GM18951 (cell line): Measurements from ENCODE around the gene SORBS1.

Source experiments
- POLR2A ChIP-seq: IDR thresholded peaks from 4 replicates; pipeline ENCODE4 v1.6.1; 2011; ENCODE audit warnings: mild to moderate bottlenecking; ENCODE audit not compliant: insufficient read length, insufficient read depth; ENCODE audit errors: extremely low read depth
- in situ Hi-C: fragments of 300-500 bp; cut with MboI; formaldehyde crosslinking; loops from one replicate; pipeline ENCODE4 v1.12.0; 2022; ENCODE audit warnings: low sequenced_read_pairs, mixed read lengths, inconsistent platforms; ENCODE audit not compliant: unreplicated experiment

Gene SORBS1

DNA sequence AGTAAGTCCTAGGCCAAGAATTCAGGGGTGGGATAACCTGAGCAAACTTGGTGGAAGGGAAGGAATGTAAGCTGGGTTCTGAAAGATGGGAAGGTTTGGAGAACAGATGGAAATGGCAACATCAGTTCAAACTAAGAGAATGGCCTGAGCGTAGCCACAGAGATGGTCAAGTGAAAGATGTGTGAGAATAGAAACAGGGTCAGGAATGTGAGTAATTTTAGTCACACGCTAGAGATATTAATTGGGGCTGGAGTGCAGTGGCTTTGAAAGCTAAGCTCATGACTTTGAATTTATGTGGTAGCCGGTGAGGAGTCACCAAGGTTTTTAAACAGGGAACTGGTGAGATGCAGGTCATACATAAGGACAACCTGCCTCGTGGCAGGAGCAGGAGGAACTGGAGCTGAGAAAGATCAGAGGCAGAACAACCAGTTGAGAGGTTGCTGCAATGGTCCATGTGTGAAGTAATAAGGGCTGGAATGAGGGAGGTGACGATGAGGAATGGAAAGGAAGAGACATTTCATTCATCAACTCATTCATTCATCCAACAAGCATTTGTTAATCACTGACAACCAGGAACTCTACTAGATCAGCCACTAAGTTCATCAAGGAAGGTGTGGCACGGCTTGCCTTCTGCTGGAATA lies 12.9 kb upstream of the SORBS1 start:
- in situ Hi-C loops = no loop called here
- no peak for TF ChIP-seq POLR2A

DNA sequence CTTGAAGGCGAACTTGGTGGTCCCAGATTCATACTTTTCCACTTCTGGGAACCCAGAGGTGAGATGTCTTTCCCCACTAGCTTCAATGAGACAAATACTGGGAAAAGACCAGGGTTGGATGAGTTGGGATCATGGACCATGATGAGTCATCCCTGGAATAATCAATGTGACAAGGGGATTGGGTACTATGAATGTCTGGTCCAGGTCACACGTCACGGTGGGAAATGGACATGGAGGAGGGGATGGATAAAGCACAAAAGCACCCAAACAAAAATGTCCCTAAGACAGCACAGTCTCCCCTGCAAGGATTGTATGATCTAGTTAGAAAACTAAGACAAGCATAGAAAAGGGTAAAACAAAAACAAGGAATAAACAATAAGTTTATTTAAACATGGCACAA lies 12.4 kb upstream of the SORBS1 start:
- in situ Hi-C loops = no loop called here
- no peak for TF ChIP-seq POLR2A

DNA sequence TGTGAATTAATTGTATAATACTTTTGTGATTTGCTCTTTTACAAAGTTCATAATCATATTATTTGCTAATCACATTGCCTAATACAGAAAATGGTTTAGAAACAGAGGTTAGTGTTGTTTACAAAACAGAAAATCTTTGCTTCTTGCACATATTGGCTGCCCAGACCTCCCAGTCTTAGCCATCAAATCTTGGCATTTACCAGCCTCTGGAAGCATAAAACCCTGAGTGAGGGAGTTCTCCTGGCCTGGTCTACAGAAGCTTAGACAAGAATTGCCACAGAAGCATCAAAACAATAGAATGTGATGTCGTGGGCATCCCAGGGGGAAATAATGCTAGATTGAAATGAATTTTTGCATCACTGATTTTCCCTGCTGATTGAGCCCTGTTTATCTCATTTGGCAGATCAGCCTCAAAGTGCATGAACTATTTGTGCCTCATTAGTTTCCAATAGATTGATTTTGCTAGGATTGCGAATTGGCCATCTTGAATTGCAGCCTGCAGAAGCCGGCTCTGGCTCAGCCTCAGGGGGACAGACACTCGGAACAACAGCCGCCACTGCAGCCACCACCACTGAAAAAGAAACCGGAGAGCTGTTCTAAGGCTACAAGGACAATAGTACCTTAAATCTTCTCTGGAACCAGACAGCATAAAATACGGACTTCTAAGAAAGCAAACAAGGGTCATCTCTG lies 11.1 kb upstream of the SORBS1 start:
- in situ Hi-C loops = no loop called here
- no peak for TF ChIP-seq POLR2A

DNA sequence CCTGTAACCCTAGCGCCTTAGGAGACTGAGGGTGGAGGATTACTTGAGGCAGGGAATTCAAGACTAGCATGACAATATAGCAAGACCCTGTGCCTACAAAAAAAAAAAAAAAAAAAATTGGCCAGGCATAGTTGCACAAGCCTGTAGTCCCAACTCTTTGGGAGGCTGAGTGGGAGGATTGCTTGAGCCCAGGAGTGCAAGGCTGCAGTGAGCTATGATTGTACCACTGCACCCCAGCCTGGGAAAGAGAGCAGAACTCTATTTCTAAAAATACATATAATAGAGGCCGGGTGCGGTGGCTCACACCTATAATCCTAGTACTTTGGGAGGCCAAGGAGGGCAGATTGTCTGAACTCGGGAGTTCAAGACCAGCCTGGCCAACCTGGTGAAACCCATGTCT lies 10.2 kb upstream of the SORBS1 start:
- in situ Hi-C loops = no loop called here
- no peak for TF ChIP-seq POLR2A

DNA sequence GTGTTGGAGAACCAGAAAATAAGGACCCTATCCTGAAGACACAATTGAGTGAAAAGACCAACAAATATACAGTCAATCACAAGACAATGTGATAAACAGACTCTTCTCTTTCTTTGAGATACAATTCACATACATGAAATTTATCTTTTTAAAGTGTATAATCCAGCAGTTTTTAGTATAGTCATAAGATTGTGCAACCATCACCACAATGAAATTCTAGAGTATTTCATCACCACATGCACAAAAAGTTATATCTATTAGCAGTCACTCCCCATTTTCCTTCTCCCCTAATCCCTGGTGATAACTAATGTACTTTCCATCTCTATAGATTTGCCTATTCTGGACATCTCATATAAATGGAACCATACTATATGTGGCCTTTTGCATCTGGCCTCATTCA lies 8.2 kb upstream of the SORBS1 start:
- no peak for TF ChIP-seq POLR2A
- in situ Hi-C loops = no loop called here

DNA sequence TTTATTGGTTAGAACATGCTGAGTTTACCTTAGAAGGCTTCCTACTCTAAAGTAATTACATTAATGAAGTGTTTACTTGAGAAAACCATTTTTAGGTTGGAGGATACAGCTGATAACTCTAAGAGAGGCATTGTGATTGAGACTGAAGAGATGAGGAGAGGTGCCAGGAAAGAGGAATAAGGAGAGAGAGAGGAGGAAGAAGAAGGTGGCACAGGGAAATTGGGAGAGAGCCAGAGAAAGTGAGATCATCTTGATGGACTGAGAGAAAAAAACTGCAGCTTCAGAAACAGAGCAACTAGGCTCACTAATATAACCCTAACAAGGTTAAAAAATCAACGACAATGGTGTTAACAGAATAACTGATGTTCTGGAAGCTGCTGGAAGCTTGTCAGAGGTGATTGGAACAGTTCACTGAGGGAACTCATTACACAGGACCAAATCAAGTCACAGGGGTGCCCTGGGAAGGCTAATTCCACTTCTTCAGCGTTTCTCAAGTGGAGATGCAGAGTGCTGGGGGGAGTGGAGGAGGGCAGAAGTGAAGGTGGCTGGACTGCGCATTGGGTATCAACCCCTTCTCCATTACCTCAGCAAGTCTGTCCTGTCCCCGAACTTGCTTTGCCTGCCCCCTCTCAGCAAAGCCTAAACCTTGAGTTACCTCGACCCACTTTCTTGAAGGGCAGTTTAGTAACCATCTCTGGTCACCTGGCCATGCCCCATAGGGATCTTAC lies 6.9 kb upstream of the SORBS1 start:
- in situ Hi-C loops = no loop called here

DNA sequence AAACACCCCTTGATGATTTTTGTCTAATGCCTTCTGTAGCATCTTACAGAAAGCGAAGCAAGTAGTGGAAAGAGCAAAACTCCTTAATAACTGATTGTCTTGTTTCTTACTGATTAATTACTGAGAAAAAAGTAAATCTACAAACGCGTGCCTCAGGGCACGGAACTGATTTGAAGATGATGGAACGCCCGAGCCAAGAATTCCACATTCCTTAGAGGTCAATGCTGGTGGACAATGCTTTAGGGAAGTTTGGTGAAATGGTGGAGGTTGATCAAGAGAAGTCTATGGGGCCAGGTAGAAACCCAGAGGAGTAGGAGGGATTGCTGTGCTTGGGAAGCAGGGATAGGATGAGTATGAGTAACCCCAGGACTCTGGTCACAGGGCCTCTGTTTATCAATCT lies 5.0 kb upstream of the SORBS1 start:
- no peak for TF ChIP-seq POLR2A
- in situ Hi-C loops = no loop called here

More for the DNA sequence above, 6.9 kb upstream of the SORBS1 start:
- no peak for TF ChIP-seq POLR2A

DNA sequence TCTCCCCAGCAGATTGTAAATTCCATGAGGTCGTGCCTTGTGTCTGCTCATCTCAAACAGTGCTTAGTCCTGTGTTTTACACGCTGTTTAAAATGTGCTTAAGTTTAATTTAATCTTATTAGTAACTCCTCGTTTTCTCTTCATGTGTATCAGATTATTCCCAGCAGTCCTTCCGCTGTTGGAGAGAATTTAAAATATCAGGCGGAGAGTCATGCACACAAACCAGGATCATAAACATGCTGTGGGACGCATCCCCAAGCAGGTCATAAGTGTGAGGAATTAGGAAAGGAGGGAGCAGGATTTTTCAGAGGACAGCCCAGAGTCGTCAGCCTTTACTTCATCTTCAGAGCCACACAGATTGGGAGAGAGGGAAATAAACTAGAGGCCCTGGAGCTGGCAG lies 4.2 kb upstream of the SORBS1 start:
- TF ChIP-seq POLR2A = no peak
- in situ Hi-C loops = no loop called here

DNA sequence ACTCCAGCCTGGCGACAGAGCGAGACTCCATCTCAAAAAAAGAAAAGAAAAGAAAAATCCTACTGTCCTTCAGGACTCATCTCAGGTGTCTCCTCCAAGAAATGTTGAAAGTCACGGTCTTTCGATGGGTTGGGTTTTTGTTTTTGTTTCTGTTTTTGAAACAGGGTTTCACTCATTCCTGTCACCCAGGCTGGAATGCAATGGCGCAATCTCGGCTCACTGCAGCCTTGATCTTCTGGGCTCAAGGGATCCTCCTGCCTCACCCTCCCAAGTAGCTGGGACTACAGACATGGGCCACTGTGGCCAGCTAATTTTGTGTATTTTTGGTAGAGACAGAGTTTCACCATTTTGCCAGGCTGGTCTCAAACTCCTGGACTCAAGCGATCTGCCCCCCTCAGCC lies 3.1 kb upstream of the SORBS1 start:
- no peak for TF ChIP-seq POLR2A
- in situ Hi-C loops = no loop called here

DNA sequence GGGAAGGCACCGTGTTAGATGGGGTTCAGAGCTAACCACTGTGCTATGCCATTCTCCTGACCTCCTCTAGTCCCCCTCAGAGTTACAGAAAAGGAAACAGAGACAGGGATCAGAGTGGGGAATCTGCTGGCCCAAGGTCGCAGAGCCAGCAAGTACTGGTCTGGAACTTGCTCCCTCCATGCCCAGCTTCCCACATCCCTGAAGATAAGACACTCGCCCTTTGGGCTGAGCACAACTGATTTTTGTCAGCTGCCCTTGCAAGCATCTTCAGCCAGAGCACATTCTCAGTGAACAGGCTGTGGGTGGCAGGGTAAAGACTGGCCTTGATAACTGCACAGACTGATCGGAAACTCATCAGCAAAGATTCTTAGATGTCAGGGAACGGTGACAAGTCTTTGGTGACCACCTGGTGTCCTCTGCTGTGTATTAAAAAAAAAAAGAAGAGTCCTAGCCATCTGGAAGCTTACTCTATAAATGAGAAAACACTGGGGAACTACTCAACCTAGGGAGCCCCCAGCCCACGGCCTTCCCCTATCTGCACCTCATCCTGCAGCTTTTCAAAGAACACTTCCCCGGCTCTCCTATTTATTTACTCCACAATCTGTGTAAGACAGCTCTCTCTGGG lies 1.3 kb upstream of the SORBS1 start:
- in situ Hi-C loops = no loop called here
- no peak for TF ChIP-seq POLR2A

DNA sequence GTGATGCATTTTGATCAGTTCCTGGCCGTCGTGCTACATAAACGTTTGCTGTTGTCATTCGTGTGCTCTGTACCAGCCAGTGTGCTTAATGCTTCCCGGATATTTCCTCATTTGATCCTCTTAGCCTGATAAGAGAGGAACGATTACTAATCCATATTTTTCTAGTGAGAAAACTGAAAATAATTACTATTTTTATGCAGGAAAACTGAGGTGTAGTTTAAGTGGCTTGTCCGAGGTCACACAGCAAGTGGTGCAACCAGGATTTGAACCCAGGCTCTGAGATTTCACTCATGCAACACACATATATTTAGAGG lies 650 bp upstream of the SORBS1 start:
- no peak for TF ChIP-seq POLR2A
- in situ Hi-C loops = no loop called here

DNA sequence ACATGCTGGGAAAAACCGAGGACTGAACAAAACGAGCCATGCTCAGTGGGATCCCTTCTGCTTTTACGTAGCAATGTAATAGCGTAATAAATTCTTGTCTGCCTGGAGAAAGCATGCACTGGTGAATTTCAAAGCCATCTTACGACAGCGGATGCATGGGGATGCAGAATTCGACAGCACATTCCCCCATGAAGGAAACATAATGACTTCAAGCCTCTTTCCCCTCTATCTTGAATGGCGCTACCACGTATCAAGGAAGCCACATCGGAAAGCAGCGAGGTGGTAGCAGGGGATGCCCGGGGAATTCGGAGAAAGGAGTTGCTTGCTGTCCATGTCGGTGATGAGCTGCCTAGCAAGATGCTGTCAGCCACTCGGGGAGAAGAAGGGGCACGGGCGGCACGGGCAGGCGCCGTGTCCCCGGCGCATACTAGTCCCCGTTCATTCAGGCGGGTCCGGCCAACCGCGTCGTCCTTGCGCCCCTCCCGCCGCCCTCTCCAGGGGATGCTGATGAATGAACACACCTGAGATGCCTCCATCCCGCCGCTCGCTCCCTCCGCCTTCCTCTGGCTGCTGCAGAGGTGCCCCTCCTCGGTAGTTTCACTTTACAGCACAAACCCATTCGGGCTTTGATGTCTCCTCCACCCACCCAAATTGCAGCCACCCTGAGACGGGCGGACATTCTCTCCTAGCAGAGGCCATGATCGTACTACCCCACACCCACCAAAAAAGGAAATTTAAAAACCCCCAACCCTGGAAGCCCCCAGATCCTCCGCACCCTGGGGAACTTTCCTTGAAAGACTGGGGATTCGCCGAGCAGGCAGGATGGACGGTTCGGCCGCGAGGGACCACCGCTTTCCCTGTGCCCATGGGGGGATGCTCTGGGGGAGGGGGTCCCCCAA lies 644 bp downstream of the SORBS1 start:
- TF ChIP-seq POLR2A = no peak
- in situ Hi-C loops = no loop called here

DNA sequence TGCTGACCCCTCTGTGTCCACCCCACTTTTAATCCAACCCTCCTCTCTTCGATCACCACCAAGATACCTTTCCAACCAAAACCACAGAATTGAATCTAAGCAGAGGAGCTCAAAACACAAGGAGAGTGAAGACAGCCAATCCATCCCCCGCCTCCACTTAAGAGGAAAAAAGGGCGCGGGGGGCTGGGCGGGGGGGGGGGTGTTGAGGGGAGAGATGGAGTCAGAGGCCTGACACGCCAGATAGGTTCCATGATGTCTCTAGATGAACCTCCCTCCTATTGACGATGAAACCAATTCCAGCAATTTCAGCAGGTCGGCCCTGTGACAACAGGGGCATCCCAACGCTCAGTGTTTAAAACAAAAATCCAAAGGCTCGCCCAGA lies 1.3 kb downstream of the SORBS1 start:
- in situ Hi-C loops = no loop called here
- no peak for TF ChIP-seq POLR2A
